ENCODE measurements around the gene MYO1E.

Gene MYO1E

DNA sequence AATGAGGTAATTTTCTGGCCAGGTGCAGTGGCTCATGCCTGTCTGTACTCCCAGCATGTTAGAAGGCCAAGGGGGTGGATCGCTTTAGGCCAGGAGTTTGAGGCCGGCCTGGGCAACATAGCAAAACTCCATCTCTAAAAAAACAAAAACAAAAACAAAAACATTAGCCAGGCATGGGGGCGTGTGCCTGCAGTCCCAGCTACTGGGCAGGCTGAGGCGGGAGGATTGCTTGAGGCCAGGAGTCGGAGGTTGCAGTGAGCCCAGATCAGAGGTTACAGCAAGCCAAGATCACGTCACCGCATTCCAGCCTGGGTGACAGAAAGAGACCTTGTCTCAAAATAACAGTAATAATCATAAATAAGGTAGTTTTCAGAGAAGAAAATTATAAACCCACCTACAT is 110.4 kb downstream of the MYO1E start:
- Histone ChIP-seq H3K36me3 (ENCODE audit: insufficient read depth, low read length) (no peaks in the 10 kb centered on the region; the same call in 1 of the 2 replicates), H3K27me3 (ENCODE audit: insufficient read depth, low read length) (no peaks in the 10 kb centered on the region), H3K4me3 (ENCODE audit: low read depth, low read length) (no peak overlapping the region), H3K79me2 (ENCODE audit: control insufficient read depth, insufficient read depth, low read length, unreplicated experiment) (no peaks in the 10 kb centered on the region), H2AFZ (ENCODE audit: low read length, unreplicated experiment) (no peak overlapping the region), H3K4me1 (ENCODE audit: control insufficient read depth, insufficient read depth, low read length, unreplicated experiment) (no peaks in the 10 kb centered on the region), H3K27ac (ENCODE audit: low read depth, low read length) (no peak overlapping the region)

DNA sequence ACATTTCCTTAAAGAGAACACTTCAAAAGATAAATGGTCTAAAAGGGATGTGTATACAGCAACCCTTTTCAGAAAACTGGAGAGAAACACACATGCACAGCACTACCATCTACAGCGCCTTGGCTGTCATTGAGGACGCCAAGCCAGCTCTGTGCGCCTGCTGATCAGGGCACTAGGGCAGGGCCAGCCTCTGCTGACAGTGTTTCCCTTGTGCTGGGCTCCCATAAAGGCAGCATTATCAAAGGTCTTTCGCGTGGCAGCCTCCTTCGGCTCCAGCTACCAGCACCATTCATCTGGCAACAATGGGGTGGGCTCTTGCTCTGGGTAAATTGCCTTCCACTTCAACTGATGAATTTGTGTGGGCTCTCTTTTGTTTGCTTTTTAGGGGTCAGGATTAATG is 112.6 kb downstream of the MYO1E start:
- Histone ChIP-seq H3K27me3 (ENCODE audit: insufficient read depth, low read length) (no peaks in the 10 kb centered on the region), H2AFZ (ENCODE audit: low read length, unreplicated experiment) (no peak overlapping the region), H3K79me2 (ENCODE audit: control insufficient read depth, insufficient read depth, low read length, unreplicated experiment) (no peaks in the 10 kb centered on the region), H3K36me3 (ENCODE audit: insufficient read depth, low read length) (peaks cover 5% of the 10 kb centered on the region; the same call in 1 of the 2 replicates), H3K4me3 (ENCODE audit: low read depth, low read length) (no peak overlapping the region), H3K27ac (ENCODE audit: low read depth, low read length) (no peak overlapping the region), H3K4me1 (ENCODE audit: control insufficient read depth, insufficient read depth, low read length, unreplicated experiment) (no peaks in the 10 kb centered on the region)

DNA sequence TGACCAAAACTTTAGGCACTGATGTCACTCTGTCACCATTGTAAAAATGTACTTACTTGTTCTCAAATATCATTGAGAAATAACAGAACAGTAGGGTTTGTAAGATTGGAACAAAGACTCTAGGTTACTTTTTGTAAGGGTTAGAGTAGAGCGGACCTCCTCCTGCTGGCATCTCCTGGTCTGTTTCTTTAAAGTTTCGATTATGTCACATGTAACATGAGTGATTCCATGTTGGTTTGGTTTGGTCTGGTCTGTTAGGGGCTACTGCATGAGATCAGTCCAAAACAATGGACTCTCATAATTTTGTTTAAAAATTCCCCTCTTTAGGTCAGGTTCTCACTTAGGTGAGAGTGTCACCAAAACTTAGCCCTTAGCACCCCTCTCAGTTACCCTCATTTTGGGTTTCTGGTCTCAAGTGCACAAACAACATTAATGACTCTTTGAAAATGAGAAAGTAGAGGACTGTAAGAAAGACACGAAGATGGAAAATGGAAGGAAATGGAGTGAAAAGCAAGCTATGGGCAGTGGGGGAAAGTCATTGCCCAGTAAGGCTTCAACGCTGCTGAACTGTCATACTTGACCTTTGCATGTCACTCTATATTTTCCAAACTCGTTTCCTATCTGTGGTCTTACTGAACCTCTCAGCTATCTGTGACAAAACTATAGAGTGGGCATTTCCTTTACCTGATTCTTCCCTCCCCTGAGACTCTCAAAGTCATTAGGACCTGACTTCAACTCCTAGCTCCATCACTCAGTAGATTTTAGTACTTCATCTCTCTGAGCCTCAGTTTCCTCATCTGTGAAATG is 113.3 kb downstream of the MYO1E start:
- Histone ChIP-seq H3K27ac (ENCODE audit: low read depth, low read length) (no peak overlapping the region), H3K4me1 (ENCODE audit: control insufficient read depth, insufficient read depth, low read length, unreplicated experiment) (no peaks in the 10 kb centered on the region), H3K27me3 (ENCODE audit: insufficient read depth, low read length) (no peaks in the 10 kb centered on the region), H3K4me3 (ENCODE audit: low read depth, low read length) (no peak overlapping the region), H2AFZ (ENCODE audit: low read length, unreplicated experiment) (no peak overlapping the region), H3K36me3 (ENCODE audit: insufficient read depth, low read length) (peaks cover 5% of the 10 kb centered on the region; the same call in 1 of the 2 replicates), H3K79me2 (ENCODE audit: control insufficient read depth, insufficient read depth, low read length, unreplicated experiment) (no peaks in the 10 kb centered on the region)

DNA sequence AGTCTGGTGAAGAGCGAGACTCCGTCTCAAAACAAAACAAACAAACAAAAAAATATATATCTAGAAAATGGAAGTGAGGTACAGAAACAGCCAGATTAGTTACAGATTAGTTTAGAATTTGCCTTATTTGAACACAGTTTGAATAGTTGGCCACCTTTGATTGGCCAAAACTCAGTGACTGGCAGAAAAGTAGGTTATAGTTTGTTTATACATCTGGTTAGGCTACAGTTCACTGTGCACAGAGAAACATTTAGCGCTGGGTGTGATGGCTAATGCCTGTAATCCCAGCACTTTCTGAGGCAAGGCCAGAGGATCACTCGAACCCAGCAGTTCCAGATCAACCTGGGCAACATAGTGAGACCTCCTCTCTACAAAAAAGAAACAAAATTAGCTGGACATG is 114.4 kb downstream of the MYO1E start:
- no peak overlapping the region for H3K27ac ChIP-seq (ENCODE audit: low read depth, low read length)
- no peaks in the 10 kb centered on the region for H3K4me1 ChIP-seq (ENCODE audit: control insufficient read depth, insufficient read depth, low read length, unreplicated experiment)
- H3K36me3 ChIP-seq (ENCODE audit: insufficient read depth, low read length), result peaks cover 5% of the 10 kb centered on the region
- no peaks in the 10 kb centered on the region for H3K79me2 ChIP-seq (ENCODE audit: control insufficient read depth, insufficient read depth, low read length, unreplicated experiment)
- H3K27me3 ChIP-seq (ENCODE audit: insufficient read depth, low read length), result no peaks in the 10 kb centered on the region
- no peak overlapping the region for H3K4me3 ChIP-seq (ENCODE audit: low read depth, low read length)
- no peak overlapping the region for H2AFZ ChIP-seq (ENCODE audit: low read length, unreplicated experiment)

DNA sequence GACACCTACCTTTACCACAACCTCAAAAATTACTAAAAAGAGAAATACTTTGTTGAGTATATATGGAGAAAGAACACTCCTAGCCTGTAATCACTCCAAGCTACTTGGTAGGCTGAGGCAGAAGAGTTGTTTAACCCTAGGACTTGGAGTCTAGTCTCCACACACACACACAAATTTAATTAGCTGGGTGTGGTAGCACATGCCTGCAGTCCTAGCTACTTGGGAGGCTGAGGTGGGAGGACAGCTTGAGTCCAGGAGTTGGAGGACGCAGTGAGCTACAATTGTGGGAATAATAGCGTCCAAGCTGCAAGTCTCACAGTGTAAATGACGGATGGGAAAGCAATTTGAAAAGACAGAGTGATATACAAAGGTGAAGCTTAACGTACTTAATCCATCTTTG is 115.5 kb downstream of the MYO1E start:
- Histone ChIP-seq H2AFZ (ENCODE audit: low read length, unreplicated experiment) (no peak overlapping the region), H3K27me3 (ENCODE audit: insufficient read depth, low read length) (no peaks in the 10 kb centered on the region), H3K79me2 (ENCODE audit: control insufficient read depth, insufficient read depth, low read length, unreplicated experiment) (no peaks in the 10 kb centered on the region), H3K27ac (ENCODE audit: low read depth, low read length) (no peak overlapping the region), H3K4me3 (ENCODE audit: low read depth, low read length) (no peak overlapping the region), H3K4me1 (ENCODE audit: control insufficient read depth, insufficient read depth, low read length, unreplicated experiment) (no peaks in the 10 kb centered on the region), H3K36me3 (ENCODE audit: insufficient read depth, low read length) (peaks cover 5% of the 10 kb centered on the region)

DNA sequence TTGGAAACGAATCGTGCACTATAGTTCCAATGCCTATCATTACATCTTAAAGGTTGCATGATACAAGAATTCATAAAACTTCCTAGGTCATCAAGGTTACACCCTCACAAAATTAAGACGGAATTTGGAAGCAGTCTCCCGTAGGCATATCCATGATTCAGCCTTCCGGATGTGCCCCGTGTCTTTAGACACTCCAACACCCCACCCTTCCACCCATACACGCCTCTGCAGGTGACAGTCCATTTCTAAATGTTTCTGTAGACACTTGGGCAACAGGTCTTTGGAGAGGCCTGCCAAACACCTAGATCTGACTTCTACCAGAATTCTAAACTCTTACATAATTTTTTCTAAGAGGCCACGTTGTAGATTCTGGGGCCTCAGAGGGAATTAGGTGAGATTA is 116.2 kb downstream of the MYO1E start:
- Histone ChIP-seq H2AFZ (ENCODE audit: low read length, unreplicated experiment) (no peak overlapping the region), H3K4me1 (ENCODE audit: control insufficient read depth, insufficient read depth, low read length, unreplicated experiment) (no peaks in the 10 kb centered on the region), H3K79me2 (ENCODE audit: control insufficient read depth, insufficient read depth, low read length, unreplicated experiment) (no peaks in the 10 kb centered on the region), H3K27me3 (ENCODE audit: insufficient read depth, low read length) (no peaks in the 10 kb centered on the region), H3K36me3 (ENCODE audit: insufficient read depth, low read length) (peaks cover 5% of the 10 kb centered on the region), H3K27ac (ENCODE audit: low read depth, low read length) (no peak overlapping the region), H3K4me3 (ENCODE audit: low read depth, low read length) (no peak overlapping the region)

DNA sequence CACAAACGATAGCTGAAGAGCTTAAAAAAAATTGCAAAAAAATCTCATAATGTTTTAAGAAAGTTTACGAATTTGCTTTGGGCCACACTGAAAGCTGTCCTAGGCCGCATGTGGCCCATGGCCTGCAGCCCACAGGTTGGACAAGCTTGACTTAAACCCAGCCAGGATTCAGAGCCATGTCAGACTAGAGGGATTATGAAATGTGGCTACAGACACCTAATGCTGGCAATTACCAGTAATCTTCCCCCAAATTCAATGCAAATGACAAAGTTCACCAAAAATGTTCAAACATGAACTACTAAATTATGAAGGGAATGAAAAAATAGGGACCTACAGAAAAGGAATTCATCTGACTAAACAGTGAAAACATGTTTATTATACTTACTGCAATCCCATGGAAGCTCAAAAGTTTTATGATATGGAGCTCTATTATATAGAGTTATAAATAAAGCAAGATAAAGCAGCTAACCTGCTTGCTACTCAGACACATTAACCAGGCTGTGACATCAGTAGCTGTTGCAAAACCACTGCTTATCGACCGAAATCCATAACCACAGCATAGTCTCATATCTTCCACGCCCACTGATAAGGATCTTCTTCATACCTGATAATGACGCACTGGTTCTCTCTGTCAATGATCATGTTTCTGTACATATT is 116.9 kb downstream of the MYO1E start:
- no peaks in the 10 kb centered on the region for H3K27me3 ChIP-seq (ENCODE audit: insufficient read depth, low read length)
- H3K79me2 ChIP-seq (ENCODE audit: control insufficient read depth, insufficient read depth, low read length, unreplicated experiment), result no peaks in the 10 kb centered on the region
- no peaks in the 10 kb centered on the region for H3K4me1 ChIP-seq (ENCODE audit: control insufficient read depth, insufficient read depth, low read length, unreplicated experiment)
- no peak overlapping the region for H2AFZ ChIP-seq (ENCODE audit: low read length, unreplicated experiment)
- peaks cover 5% of the 10 kb centered on the region for H3K36me3 ChIP-seq (ENCODE audit: insufficient read depth, low read length)
- no peak overlapping the region for H3K27ac ChIP-seq (ENCODE audit: low read depth, low read length)
- H3K4me3 ChIP-seq (ENCODE audit: low read depth, low read length), result no peak overlapping the region

DNA sequence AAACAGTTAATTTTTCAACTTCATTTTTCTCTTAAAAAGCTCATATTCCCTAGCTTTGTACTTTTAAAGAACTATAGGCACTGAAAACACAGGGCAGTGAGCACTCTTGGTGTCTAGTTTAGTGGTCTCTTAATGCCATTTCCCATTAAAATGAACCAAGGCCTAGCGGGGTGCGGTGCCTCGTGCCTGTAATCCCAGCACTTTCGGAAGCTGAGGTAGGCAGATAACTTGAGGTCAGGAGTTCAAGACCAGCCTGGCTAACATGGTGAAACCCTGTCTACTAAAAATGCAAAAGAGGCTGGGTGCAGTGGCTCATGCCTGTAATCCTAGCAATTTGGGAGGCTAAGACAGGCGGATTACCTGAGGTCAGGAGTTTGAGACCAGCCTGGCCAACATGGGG is 120.5 kb downstream of the MYO1E start:
- H3K4me3 ChIP-seq (ENCODE audit: low read depth, low read length), result no peak overlapping the region
- no peaks in the 10 kb centered on the region for H3K79me2 ChIP-seq (ENCODE audit: control insufficient read depth, insufficient read depth, low read length, unreplicated experiment)
- no peaks in the 10 kb centered on the region for H3K27me3 ChIP-seq (ENCODE audit: insufficient read depth, low read length)
- peaks cover 8% of the 10 kb centered on the region for H3K36me3 ChIP-seq (ENCODE audit: insufficient read depth, low read length)
- H3K4me1 ChIP-seq (ENCODE audit: control insufficient read depth, insufficient read depth, low read length, unreplicated experiment), result no peaks in the 10 kb centered on the region
- no peak overlapping the region for H3K27ac ChIP-seq (ENCODE audit: low read depth, low read length)
- no peak overlapping the region for H2AFZ ChIP-seq (ENCODE audit: low read length, unreplicated experiment)

DNA sequence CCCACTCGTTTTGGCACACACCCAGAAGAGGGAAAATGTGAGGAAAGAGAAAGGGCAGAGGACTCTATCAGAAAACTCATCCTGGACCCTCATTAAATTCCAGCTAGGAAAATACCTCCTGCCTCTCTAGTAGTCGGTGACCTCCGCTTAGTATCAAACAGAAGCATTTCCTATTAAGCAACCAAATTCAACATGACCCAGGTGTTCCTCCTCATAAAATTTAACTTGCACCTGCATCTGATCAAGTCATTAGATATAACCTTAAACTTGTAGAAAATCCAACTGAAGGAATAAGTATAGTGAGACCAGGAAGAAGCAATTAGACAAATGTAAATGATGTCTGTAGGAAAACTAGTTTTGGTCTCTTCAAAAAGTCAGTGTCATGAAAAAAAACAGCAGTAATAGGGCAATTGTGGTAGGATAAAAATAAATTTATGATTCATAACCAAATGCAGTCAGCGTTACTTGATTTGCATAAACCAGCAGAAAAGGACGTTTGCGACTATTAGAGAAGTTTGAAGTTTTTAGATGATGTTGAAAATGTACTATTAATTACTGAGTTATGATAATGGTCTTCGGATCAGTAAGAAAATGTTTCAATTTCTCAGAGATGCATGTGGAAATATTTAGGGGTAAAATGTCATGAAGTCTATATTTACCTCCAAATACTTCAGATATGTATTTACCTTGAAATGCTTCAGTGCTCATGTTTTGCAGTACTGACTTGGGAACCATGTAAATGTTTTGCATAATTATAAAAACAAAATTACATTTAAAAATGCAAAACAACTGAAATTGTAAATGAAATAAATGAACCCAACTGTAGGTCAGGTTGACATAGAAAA is 121.4 kb downstream of the MYO1E start:
- Histone ChIP-seq H2AFZ (ENCODE audit: low read length, unreplicated experiment) (no peak overlapping the region), H3K4me1 (ENCODE audit: control insufficient read depth, insufficient read depth, low read length, unreplicated experiment) (no peaks in the 10 kb centered on the region), H3K4me3 (ENCODE audit: low read depth, low read length) (no peak overlapping the region), H3K27me3 (ENCODE audit: insufficient read depth, low read length) (no peaks in the 10 kb centered on the region), H3K27ac (ENCODE audit: low read depth, low read length) (no peak overlapping the region), H3K36me3 (ENCODE audit: insufficient read depth, low read length) (peaks cover 8% of the 10 kb centered on the region), H3K79me2 (ENCODE audit: control insufficient read depth, insufficient read depth, low read length, unreplicated experiment) (no peaks in the 10 kb centered on the region)

DNA sequence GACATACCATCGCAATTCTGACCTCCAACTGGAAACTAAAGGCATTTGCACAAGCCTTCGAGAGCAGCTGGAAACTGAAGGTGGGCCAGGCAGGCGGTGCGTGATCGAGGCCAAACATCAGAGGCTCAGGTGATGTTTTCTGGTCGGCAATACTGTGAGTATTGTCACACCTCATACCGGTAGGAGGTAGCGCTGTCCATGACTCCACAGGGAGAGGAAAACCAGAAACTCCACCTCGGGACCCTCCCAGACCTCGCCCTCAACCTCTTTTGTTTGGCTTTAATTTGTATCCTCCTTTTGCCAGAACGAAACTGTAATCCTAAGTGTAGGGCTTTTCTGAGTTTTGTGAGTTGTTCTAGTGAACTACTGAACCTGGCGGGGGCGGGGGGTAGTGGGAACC is 122.4 kb downstream of the MYO1E start:
- H3K27ac ChIP-seq (ENCODE audit: low read depth, low read length), result no peak overlapping the region
- H3K79me2 ChIP-seq (ENCODE audit: control insufficient read depth, insufficient read depth, low read length, unreplicated experiment), result no peaks in the 10 kb centered on the region
- H2AFZ ChIP-seq (ENCODE audit: low read length, unreplicated experiment), result no peak overlapping the region
- no peak overlapping the region for H3K4me3 ChIP-seq (ENCODE audit: low read depth, low read length)
- H3K4me1 ChIP-seq (ENCODE audit: control insufficient read depth, insufficient read depth, low read length, unreplicated experiment), result no peaks in the 10 kb centered on the region
- H3K36me3 ChIP-seq (ENCODE audit: insufficient read depth, low read length), result peaks cover 3% of the 10 kb centered on the region
- no peaks in the 10 kb centered on the region for H3K27me3 ChIP-seq (ENCODE audit: insufficient read depth, low read length)
